HG02642 (cell line): Measurements from ENCODE around the gene AJM1.
A peak's percentile ranks its signal among the peaks of the same experiment; 100 is the strongest.

ENCODE experiments used
- ATAC-seq: cut with Tn5 transposase; IDR thresholded peaks from one replicate; pipeline ENCODE4 v1.9.1; 2021; ENCODE audit warnings: mild to moderate bottlenecking; ENCODE audit not compliant: unreplicated experiment, poor library complexity

Gene AJM1

GRCh38 chr9:136807281-136808074 is 34.8 kb upstream of the AJM1 start, which contains the start of gene RABL6:
RABL6 (plus strand) TSS chr9:136807948; CDS start chr9:136808197, 249 bp downstream.
- peak; percentile 84 for ATAC-seq

- peak; percentile 39 for ATAC-seq
Measured at GRCh38 chr9:136808075-136808805, 34.0 kb upstream of the AJM1 start.

GRCh38 chr9:136808806-136809158 is 33.5 kb upstream of the AJM1 start:
- no peak for ATAC-seq

GRCh38 chr9:136814725-136815421 is 27.4 kb upstream of the AJM1 start:
- no peak for ATAC-seq

GRCh38 chr9:136815422-136815782 is 26.9 kb upstream of the AJM1 start:
- no peak for ATAC-seq

- ATAC-seq: no peak
Measured at GRCh38 chr9:136820971-136821825, 21.1 kb upstream of the AJM1 start.

GRCh38 chr9:136821826-136822544 is 20.3 kb upstream of the AJM1 start:
- no peak for ATAC-seq

GRCh38 chr9:136823136-136824046 is 18.9 kb upstream of the AJM1 start:
- ATAC-seq: no peak

GRCh38 chr9:136824496-136825225 is 17.6 kb upstream of the AJM1 start:
- no peak for ATAC-seq

- no peak for ATAC-seq
Measured at GRCh38 chr9:136825295-136826187, 16.7 kb upstream of the AJM1 start.

- no peak for ATAC-seq
Measured at GRCh38 chr9:136826188-136826541, 16.1 kb upstream of the AJM1 start.

- no peak for ATAC-seq
Measured at GRCh38 chr9:136826703-136827582, 15.3 kb upstream of the AJM1 start.

- ATAC-seq: no peak
Measured at GRCh38 chr9:136827794-136828473, 14.3 kb upstream of the AJM1 start.

- ATAC-seq: no peak
Measured at GRCh38 chr9:136828474-136829140, 13.7 kb upstream of the AJM1 start.

GRCh38 chr9:136829412-136829811 is 12.9 kb upstream of the AJM1 start:
- ATAC-seq: no peak
